GM18520 (cell line): ENCODE results near the gene FGF3.

Source experiments
- ATAC-seq: cut with Tn5 transposase; IDR thresholded peaks from one replicate; pipeline ENCODE4 v1.9.1; 2021; ENCODE audit not compliant: unreplicated experiment

Gene FGF3

DNA sequence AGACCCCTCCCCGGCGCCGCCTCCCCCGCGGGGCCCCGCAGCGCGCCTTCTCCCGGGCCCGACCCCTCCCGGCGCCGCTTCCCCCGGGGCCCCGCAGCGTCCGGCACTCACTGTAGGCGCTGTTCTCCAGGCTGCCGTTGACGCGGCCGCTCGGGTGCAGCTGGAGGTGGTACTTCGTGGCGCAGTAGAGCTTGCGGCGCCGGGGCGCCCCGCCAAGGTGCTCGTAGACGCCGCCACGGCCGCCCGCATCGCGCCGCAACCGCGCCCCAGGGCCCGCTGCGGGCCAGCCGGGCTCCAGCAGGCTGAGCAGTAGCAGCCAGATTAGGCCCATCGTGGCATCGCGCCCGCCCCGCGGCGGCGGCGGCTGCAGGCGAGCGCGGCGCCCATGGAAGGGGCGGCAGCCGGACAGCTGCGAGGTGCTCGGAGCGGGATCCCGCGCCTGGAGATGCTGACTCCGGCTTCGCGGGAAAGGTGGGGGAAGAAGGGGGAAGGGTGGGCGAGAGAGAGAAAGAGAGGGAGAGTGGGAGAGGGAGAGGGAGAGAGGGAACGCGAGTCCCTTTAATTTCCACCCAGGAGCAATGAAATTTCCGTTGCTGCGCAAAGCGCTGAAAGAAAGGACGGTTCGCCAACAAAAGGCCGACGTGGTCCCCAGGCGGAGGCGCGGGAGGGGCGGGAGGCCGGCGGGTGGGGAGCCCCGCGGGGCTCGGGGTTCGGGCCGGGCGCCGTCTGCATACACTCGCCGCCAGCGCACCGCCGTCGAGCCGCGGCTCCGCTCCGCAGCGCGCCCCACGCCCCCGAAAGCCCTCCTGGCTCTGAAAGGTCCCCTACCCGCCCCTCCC is at the start of gene FGF3:
FGF3 (minus strand) TSS at position 814 of the 839 bp plus-strand sequence; CDS start at position 331, 483 bp downstream.
- ATAC-seq, result no peak

DNA sequence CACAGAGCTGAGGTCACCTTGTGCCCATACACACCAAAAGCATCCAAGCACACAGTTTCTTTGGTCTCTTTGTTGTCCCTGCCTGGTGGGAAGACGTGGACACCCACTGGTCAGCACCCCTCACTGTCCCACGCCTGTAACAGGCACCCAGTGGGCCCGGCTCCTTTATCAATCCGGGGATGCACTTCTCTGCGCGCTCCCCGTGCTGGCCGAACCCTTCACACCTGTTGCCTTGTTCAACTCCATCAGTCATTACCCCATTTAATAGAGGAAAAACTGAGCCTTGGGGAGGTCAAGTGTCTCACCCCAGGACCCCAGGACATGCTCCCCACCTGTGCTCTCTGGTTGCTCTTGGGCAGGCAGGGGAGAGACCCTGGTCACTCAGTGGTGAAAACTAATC is 49.7 kb upstream of the FGF3 start:
- no peak for ATAC-seq

DNA sequence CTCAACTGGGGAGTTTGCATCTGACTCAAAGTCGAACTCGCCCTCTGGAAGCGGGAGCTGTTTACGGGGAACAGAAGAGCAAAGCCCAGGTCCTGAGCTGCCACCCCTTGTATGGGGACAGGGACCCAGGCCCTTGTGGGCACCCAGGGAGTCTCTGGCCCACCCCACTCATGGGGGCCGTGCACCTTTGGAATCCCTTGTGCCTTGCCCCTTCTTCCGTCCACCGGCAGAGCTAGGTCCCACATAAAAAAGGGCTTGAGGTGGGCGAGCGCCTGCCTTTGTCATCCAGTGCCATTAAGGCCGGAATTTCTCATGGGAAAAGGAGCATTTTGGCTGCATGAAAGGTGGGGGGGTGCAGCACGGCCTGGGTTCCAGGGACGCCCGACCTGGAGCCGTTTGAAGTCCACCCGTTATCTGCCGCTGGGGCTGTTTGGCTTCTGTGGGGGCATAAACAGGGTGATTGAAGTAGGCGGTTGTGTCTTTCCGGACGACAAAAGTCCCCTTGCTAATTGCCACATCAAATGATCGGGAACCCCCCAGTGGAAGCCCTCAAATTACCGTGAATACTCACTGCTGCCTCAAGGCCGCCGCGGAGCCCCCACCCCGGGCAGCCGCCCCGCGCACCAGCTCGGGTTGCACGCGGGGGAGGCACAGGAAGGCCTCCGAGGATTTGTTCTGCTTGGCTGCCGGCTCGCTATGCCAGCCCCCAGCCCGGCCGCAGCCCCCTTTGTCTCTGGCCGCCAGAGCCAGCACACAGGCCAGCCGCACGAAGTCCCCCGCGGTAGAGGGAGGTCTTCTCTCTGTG is 49.0 kb upstream of the FGF3 start:
- no peak for ATAC-seq

DNA sequence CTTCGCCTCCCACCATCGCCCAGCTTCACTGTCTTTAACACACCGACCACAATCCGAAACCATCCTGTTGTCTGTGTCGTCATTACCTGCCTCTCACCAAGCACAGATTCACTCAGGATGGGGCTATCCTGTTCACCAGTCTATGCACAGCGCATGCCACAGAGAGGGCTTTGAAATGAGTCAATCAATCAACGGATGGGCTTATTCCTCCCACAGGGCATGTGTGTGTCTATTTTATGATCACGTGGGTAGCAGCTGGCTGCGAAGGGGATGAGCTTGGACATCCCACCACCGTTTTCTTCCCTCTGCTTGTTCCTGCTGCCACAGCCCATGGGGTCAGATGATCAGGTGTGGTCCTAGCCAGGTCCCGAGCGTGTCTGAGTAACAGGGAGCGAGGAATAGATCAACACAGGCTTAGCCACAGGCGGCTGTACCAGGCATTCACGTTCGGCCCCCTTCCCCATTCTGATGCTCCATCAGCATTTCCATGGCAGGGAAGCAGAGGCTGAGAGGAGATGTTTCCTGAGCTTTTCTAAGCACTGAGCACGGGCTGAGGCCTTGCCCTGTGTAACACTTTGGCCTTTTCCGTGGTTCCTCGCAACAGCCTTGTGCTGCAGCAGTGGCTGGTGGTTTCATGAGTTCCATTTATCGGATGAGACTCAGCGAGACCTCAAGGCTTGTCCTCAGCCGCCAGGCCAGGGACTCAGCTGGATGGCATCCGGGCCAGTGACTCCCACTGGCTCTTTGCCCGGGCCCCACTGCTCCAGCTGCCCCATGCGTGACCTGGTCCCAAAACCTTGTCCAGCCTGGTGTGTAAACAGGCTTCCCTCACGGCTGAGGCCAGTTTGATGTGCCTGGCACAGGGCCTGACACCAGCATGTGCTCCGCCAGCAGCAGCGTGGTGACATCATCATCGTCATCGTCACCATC is 48.1 kb upstream of the FGF3 start:
- ATAC-seq, result no peak

DNA sequence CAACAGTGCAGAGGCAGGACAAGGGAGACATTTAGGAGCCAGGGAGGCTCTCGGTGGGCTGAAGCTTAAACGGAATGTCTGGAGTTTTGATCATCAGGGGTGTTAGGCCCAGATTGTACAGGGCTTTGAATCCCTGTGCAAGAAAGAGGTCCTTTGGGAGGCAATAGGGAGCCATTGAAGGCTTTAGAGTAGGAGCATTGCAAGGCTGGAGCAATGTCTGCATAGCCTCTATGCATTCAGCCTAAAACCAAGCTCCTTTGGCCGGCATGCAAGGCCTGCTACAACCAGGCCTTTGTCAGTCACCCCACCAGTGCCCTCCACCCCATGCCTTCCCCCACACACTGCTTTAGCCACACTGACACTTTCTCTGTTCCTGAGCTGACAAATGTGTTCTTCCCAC is 47.4 kb upstream of the FGF3 start:
- no peak for ATAC-seq

DNA sequence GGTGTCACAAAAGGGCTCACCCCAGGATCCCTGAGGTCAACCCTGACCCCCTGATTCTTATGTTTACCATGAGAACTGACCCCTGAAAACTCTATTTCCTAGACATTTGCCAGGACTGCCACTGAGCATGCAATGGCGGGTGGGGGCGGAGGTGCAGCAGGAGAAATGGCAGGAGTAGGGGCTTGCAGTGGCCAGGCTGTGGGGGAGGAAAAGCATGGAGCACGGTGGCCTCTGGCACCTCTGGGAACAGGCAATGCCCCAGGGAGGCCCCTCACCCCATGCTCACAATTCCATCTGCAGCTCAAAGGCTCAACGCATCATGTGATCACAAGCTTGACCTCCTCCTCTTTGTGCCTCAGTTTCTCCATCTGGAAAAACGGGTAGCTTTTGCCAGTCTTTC is 46.5 kb upstream of the FGF3 start:
- ATAC-seq, result no peak

DNA sequence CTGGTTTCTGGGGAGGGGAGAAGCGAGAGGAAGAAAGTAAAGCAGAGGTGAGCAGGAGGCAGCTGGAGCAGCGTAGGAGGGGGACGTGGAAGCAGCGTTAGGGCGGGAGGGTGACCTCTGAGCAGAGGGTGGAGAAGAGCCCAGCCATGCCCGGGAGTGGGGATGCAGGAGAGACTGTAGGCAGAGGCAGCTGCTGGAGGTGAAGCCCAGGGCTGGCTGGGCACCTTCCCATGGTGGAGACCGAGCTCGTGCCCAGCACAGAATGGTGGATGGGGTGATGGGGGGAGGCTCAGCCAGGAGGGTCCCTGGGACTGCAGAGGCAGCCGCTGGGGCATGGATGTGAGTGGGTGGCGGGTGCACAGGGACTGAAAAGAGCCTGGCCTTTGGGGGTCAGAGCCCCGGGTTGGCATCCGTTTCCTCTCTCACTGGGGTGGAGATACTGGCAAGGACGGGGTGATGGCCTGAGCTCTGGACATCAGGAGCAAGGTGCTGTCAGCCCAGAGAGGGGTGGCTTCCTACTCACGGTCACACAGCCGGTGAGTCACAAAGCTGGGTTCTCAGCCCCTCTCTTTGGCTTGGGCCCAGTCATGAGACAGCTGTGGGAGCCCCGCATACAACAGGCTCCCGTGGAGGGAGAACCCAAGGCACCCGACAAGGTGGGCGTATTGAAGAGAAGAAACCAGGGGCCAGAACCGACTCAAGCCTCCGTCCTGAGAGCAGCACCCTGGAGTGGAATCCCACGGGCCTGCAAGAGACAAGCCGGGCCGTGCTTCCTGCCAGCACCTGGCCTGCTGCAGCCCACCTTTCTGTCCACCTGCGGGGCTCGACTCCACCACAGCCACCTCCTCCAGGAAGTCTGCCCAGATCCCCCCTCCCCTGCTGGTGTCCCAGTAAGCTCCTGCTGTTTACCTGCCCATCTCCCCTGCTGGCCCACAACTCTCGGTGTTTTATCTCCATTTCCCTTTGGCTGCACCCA is 45.8 kb upstream of the FGF3 start:
- ATAC-seq, result no peak

DNA sequence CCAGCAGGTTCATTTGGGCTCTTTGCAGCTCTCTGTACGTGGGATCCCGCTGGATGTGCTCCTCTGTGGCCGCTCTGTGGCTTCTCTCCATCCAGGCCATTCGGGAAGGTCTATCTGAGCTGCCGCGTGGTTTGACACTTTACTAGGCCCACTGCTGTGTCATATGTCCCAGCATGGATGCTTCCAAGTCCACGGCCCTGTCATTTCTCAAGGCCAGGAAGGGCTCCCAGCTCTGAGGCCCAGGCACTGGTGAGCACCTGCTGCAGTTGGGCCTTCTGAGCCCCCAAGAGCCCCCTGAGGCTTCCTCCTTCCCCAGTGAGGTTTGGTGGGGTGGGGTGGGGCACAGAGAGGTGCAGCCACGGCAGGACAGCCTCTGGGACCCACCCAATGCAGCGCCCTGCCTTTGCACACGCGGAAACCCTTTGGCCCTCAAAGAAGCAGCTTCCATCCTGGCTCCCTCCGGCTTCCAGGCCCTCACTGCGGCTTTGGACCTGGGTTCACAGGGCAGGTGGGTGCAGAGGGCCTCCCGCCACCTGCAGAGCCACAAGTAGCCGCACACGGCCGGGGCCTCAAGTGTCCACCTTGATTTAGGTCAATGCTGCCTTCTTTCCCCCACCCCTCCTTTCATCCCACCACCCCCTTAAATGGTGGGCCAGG is 44.5 kb upstream of the FGF3 start:
- ATAC-seq, result no peak

DNA sequence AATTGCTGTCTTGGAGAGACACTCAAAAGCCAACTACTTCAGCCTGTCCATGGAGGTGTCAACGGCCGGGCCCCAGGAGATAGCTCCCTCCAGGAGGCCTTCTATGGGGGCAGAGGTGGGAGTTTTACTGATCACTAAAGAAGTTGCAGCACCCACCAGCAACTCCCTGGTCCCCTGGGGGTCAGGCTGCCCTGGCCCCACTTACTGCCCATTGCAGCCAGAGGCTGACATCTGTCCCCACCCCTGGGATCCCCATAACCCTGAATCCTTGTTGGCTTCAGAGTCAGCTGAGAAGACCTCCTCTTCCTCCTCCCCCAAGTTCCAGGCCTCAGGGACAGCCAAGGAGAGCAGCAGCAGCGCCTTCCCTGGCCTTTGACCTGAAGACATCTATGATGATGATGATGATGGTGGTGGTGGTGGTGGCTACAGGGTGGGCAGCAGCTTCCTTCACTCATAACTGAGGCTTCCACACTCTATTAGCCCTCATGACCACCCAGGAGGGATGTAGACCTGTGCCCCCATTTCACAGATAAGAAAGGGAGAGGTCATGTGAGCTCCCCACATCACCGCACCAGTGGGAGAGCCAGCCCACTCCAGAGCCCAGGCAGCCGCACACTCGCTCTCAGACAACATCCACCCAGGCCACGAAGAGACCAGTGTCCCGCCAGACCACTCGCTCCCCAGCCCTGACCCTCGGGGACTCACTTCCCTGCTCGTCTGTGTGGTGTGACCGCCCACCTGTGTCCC is 43.8 kb upstream of the FGF3 start:
- no peak for ATAC-seq

DNA sequence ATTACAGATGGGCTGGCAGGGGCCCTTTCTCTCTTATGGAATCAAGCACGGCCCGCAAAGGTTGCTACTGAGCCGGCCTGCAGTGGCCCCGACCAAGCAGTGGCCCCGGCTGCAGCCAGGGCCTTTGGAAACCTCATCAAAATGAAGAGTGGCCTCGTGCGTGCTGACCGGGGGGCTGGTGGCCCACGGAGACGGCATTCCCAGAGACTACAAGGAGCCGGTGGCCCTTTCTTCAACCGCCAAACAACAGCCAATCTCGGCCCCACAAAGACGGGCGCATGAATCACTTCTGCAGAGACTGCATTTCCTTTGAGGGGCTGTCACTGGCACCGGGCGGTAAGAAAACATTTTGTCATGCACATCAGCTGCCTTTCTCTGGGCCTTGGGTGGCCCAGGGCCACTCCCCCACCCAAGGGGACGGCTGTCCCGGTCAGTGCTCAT is 43.1 kb upstream of the FGF3 start:
- no peak for ATAC-seq

DNA sequence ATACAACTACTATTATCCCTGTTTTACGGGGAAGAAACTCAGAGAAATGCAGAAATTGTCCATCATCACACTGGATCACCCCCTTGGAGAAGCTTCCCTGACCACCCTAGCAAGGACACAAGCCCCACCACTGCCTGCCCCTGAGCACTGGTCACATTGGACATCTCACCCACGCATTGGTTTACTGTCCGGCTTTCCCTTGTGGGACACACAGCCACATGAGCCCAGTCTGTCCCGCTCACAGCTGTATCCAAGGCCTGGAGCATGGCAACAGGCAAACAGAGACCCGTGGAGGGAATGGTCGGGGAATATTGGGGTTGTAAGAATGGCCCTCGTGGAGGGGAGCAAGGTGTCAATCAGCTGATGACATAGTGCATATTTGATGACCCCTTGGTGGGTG is 42.7 kb upstream of the FGF3 start:
- no peak for ATAC-seq

DNA sequence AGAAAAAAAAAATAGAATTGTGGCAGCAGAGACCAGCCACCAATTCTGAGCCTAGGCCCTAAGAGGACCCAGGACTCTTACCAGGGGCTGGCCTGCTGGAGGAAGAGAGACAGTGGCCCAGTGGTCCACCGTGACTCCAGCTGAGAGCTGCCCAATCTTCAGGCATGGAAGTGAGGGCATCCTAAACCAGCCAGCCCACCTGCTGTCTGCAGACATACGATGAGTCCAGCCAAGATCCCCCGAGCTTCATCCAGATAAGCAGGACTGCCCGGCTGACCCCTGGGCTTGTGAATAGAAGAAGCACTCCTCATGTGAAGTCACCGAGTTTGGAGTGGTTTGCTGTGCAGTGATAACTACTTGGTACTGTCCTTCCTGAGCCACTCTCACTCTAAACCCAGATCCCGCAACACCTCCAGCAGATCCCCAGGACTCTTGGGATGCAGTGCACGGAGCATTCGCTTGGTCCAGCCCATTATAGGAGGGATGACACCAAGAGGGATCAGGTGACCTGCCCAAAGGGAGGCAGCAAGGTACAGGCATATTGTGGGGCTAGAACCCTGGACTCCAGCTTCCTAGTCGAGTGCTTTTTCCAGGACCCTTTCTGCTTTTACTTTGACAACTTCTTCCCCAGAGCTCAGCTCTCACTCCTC is 41.7 kb upstream of the FGF3 start:
- no peak for ATAC-seq

DNA sequence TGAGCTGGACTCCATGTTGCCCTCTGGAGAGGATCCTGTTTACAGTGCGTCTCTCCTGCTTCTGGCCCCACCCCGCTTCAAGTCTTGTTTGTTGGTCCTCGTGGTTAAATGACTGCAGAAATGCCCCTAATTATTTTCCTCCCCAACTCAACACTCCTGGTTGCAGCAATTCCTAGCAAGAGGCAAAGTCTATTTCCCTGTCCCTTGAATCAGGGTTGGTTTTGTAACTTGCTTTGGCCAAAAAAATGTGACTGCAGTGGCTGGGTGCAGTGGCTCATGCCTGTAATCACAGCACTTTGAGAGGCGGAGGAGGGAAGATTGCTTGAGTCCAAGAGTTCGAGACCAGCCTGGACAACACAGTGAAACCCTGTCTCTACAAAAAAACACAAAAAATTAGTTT is 41.0 kb upstream of the FGF3 start:
- no peak for ATAC-seq

DNA sequence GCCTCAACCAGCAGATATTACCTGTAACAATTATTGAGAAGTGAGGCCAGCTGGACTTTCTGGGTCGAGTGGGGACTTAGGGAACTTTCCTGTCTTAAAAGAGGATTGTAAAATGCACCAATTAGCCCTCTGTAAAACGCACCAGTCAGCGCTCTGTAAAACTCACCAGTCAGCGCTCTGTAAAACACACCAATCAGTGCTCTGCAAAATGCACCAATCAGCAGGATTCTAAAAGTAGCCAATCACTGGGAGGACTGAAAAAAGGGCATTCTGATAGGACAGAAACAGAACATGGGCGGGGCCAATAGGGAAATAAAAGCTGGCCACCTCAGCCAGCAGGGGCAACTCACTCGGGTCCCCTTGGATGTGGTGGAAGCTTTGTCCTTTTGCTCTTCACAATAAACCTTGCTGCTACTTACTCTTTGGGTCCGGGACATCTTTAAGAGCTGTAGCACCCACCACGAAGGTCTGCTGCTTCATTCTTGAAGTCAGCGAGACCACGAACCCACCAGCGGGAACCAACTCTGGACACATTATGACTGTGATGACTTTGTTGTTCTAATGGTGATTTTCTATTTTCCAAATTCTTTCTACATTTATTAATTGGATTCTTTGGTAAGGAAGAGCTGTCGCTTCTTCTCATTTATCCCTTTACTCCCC is 40.2 kb upstream of the FGF3 start:
- no peak for ATAC-seq

DNA sequence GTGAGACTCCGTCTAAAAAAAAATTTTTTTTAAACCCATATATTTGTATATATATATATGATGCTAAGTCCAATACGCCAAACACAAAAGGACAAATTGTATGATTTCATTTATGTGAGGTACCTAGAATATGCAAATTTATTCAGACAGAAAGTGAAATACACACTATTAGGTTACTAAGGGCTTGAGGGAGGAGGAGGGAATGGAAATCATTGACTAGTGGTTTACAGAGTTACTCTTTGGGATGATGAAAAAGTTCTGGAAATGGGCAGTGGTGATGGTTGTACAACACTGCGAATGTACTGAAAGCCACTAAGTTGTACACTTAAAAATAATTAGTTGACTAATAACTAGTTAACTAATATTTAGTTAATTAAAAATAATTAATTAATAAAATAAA is 36.2 kb upstream of the FGF3 start:
- no peak for ATAC-seq

DNA sequence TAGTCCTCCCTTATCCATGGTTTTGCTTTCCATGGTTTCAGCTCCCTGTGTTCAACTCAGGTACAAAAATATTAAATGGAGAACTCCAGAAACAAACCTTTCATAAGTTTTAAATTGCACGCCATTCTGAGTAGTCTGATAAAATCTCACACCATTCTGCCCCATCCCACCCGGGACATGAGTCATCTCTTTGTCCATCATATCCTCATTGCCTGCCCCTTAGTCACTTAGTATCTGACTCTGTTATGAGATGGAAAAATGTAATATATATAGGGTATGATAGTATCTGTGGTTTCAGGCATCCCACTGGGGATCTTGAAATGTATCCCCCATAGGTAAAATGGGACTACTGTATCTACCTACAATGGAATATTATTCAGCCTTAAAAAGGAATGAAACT is 35.5 kb upstream of the FGF3 start:
- no peak for ATAC-seq

DNA sequence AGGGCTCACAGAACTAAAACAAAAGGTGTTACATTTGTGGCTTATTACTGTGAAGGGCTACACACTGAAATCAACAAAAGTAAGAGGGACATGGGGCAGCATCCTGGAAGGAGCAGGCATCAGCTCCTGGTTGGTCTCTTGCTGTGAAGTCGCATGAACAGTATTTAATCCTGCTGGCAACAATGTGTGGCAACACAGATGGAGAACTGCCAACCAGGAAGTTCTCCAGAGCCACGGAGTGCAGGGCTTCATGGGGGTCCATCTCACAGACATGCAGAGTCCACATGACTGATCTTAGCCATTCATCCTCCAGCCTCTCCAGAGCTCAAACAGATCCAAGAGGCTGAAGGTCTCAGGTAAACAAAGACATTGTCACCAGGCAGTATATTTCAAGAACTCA is 32.8 kb upstream of the FGF3 start:
- ATAC-seq, result no peak

DNA sequence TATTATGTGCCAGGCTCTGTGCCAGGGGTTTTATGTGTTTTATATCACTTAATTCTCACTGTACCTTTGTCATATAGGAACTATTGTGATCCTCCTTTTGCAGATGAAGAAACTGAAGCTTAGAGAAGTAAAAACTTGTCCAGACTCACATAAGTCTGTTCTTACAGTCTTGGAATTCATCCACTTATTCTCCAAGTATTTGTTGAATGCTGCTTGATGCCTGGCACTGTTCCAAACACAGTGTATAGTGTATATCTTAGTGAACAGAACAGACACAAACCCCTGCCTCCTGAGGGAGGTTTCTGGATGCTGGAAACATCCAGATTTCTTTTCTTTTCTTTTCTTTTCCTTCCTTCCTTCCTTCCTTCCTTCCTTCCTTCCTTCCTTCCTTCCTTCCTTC is 29.0 kb upstream of the FGF3 start:
- no peak for ATAC-seq
